SK-N-SH treated with all-trans-retinoic acid at 6 μM for 48 hours (cell line): Measurements from ENCODE around the gene AFAP1.

Source experiments
- ARNTL ChIP-seq: fragments of 450-650 bp; formaldehyde crosslinking; IDR thresholded peaks from 2 replicates; pipeline ENCODE4 v1.5.0; 2020; ENCODE audit warnings: low read depth, mild to moderate bottlenecking, moderate library complexity, borderline replicate concordance
- BACH2 ChIP-seq: fragments of 250-450 bp; sonication (Bioruptor Pico); IDR thresholded peaks from 2 replicates; pipeline ENCODE4 v1.9.0; 2021; ENCODE audit warnings: mild to moderate bottlenecking, borderline replicate concordance
- GLIS3 ChIP-seq: fragments of 250-450 bp; sonication (Bioruptor Pico); IDR thresholded peaks from 2 replicates; pipeline ENCODE4 v1.5.0; 2020; ENCODE audit warnings: mild to moderate bottlenecking, moderate library complexity
- ISL1 ChIP-seq: fragments of 250-450 bp; sonication (Bioruptor Pico); IDR thresholded peaks from 2 replicates; pipeline ENCODE4 v2.1.2; 2022; ENCODE audit warnings: mild to moderate bottlenecking, moderate library complexity
- RARB ChIP-seq: fragments of 250-450 bp; sonication (Bioruptor Pico); IDR thresholded peaks from 2 replicates; pipeline ENCODE4 v1.8.0; 2021; ENCODE audit warnings: mild to moderate bottlenecking, moderate library complexity
- ZNF8 ChIP-seq: fragments of 450-650 bp; formaldehyde crosslinking; IDR thresholded peaks from 2 replicates; pipeline ENCODE4 v1.5.0; 2020; ENCODE audit warnings: mild to moderate bottlenecking, moderate library complexity
- TF ChIP-seq, protein P1 (sequence below): fragments of 250-450 bp; sonication (Bioruptor Pico); IDR thresholded peaks from 2 replicates; pipeline ENCODE4 v1.8.0; 2021; ENCODE audit warnings: low read depth, mild to moderate bottlenecking, moderate library complexity, borderline replicate concordance
- TF ChIP-seq, protein P2 (sequence below): fragments of 250-450 bp; sonication (Bioruptor Pico); IDR thresholded peaks from 2 replicates; pipeline ENCODE4 v1.8.0; 2020; ENCODE audit warnings: mild to moderate bottlenecking, moderate library complexity, borderline replicate concordance
- TF ChIP-seq, protein P3 (sequence below): fragments of 250-450 bp; sonication (Bioruptor Pico); IDR thresholded peaks from 2 replicates; pipeline ENCODE4 v1.5.0; 2020; ENCODE audit warnings: mild to moderate bottlenecking, moderate library complexity

DNA sequence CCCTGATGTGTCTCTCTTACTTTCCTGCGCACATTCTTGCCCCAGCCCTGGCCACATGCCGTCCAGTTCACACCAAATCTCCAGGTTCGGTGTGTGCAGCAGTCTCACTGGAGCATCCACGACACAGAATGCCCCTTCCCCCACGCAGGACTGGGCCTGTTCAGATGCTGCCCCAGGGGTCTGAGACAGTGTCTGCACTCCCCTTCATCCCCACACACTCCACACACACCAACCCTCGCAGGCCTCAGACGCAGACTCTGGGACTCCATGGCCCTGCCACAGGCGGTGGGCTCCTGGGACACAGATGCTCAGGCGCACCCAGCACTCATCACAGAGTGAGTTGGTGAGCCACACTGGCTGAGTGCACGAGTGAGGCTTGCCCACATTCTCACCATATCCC lies 83.9 kb downstream of the AFAP1 start:
- TF ChIP-seq ZNF8 (CRISPR knock-in tag) (no peak), GLIS3 (CRISPR knock-in tag) (no peak), ISL1 (CRISPR knock-in tag) (no peak), BACH2 (CRISPR knock-in tag) (no peak), RARB (no peak), ARNTL (no peak)
- TF ChIP-seq, protein P1, sequence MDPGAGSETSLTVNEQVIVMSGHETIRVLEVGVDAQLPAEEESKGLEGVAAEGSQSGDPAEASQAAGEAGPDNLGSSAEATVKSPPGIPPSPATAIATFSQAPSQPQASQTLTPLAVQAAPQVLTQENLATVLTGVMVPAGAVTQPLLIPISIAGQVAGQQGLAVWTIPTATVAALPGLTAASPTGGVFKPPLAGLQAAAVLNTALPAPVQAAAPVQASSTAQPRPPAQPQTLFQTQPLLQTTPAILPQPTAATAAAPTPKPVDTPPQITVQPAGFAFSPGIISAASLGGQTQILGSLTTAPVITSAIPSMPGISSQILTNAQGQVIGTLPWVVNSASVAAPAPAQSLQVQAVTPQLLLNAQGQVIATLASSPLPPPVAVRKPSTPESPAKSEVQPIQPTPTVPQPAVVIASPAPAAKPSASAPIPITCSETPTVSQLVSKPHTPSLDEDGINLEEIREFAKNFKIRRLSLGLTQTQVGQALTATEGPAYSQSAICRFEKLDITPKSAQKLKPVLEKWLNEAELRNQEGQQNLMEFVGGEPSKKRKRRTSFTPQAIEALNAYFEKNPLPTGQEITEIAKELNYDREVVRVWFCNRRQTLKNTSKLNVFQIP: no peak
- TF ChIP-seq, protein P2, sequence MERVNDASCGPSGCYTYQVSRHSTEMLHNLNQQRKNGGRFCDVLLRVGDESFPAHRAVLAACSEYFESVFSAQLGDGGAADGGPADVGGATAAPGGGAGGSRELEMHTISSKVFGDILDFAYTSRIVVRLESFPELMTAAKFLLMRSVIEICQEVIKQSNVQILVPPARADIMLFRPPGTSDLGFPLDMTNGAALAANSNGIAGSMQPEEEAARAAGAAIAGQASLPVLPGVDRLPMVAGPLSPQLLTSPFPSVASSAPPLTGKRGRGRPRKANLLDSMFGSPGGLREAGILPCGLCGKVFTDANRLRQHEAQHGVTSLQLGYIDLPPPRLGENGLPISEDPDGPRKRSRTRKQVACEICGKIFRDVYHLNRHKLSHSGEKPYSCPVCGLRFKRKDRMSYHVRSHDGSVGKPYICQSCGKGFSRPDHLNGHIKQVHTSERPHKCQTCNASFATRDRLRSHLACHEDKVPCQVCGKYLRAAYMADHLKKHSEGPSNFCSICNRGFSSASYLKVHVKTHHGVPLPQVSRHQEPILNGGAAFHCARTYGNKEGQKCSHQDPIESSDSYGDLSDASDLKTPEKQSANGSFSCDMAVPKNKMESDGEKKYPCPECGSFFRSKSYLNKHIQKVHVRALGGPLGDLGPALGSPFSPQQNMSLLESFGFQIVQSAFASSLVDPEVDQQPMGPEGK: no peak
- TF ChIP-seq, protein P3, sequence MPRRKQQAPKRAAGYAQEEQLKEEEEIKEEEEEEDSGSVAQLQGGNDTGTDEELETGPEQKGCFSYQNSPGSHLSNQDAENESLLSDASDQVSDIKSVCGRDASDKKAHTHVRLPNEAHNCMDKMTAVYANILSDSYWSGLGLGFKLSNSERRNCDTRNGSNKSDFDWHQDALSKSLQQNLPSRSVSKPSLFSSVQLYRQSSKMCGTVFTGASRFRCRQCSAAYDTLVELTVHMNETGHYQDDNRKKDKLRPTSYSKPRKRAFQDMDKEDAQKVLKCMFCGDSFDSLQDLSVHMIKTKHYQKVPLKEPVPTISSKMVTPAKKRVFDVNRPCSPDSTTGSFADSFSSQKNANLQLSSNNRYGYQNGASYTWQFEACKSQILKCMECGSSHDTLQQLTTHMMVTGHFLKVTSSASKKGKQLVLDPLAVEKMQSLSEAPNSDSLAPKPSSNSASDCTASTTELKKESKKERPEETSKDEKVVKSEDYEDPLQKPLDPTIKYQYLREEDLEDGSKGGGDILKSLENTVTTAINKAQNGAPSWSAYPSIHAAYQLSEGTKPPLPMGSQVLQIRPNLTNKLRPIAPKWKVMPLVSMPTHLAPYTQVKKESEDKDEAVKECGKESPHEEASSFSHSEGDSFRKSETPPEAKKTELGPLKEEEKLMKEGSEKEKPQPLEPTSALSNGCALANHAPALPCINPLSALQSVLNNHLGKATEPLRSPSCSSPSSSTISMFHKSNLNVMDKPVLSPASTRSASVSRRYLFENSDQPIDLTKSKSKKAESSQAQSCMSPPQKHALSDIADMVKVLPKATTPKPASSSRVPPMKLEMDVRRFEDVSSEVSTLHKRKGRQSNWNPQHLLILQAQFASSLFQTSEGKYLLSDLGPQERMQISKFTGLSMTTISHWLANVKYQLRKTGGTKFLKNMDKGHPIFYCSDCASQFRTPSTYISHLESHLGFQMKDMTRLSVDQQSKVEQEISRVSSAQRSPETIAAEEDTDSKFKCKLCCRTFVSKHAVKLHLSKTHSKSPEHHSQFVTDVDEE (CRISPR knock-in tag): no peak
